ENCODE measurements around the gene ADORA3.

The ADORA3 gene

GRCh38 chr1:111465754-111466153, 37.7 kb downstream of the ADORA3 start:
- no peak for TF ChIP-seq CTCF (IDR thresholded peaks at IDR 0.05; ENCODE audit: low read depth, low read length, missing control alignments)
- no peak overlapping the region for H3K4me3 ChIP-seq (ENCODE audit: low read depth, low read length)
- no peak for DNase-seq (ENCODE audit: low read depth)
- in situ Hi-C loops (cut with HindIII; ENCODE audit: low sequenced_read_pairs): no loop called here

- DNase-seq (ENCODE audit: low read depth): peak; percentile 44
- no peak overlapping the region for H3K4me3 ChIP-seq (ENCODE audit: low read depth, low read length)
- TF ChIP-seq CTCF (IDR thresholded peaks at IDR 0.05; ENCODE audit: low read depth, low read length, missing control alignments): no peak
- in situ Hi-C loops (cut with HindIII; ENCODE audit: low sequenced_read_pairs): no loop called here
Observed at GRCh38 chr1:111463029-111463683, 40.3 kb downstream of the ADORA3 start.

- H3K4me3 ChIP-seq (ENCODE audit: low read depth, low read length): no peak overlapping the region
- DNase-seq (ENCODE audit: low read depth): no peak
- TF ChIP-seq CTCF (IDR thresholded peaks at IDR 0.05; ENCODE audit: low read depth, low read length, missing control alignments): no peak
- in situ Hi-C loops (cut with HindIII; ENCODE audit: low sequenced_read_pairs): no loop called here
Observed at GRCh38 chr1:111462370-111463028, 40.9 kb downstream of the ADORA3 start.

- no peak overlapping the region for H3K4me3 ChIP-seq (ENCODE audit: low read depth, low read length)
- TF ChIP-seq CTCF (IDR thresholded peaks at IDR 0.05; ENCODE audit: low read depth, low read length, missing control alignments): no peak
- in situ Hi-C loops (cut with HindIII; ENCODE audit: low sequenced_read_pairs): no loop called here
- DNase-seq (ENCODE audit: low read depth): no peak
Observed at GRCh38 chr1:111461765-111462164, 41.7 kb downstream of the ADORA3 start.

GRCh38 chr1:111455642-111456031, 47.8 kb downstream of the ADORA3 start:
- no peak overlapping the region for H3K4me3 ChIP-seq (ENCODE audit: low read depth, low read length)
- DNase-seq (ENCODE audit: low read depth): no peak
- TF ChIP-seq CTCF (IDR thresholded peaks at IDR 0.05; ENCODE audit: low read depth, low read length, missing control alignments): no peak
- in situ Hi-C loops (cut with HindIII; ENCODE audit: low sequenced_read_pairs): no loop called here

GRCh38 chr1:111454859-111455641, 48.4 kb downstream of the ADORA3 start:
- no peak overlapping the region for H3K4me3 ChIP-seq (ENCODE audit: low read depth, low read length)
- TF ChIP-seq CTCF (IDR thresholded peaks at IDR 0.05; ENCODE audit: low read depth, low read length, missing control alignments): no peak
- in situ Hi-C loops (cut with HindIII; ENCODE audit: low sequenced_read_pairs): no loop called here
- no peak for DNase-seq (ENCODE audit: low read depth)
